CD4-positive, alpha-beta T cell treated with Interferon gamma for 1 hour (primary cell): Measurements from ENCODE around the gene G0S2.
A peak's percentile ranks its signal among the peaks of the same experiment; 100 is the strongest.

Experiments
- DNase-seq: peaks from one replicate; pipeline ENCODE4 v3.0.0-alpha.2; 2020

G0S2 gene

GRCh38 chr1:209648931-209649776, 26.1 kb upstream of the G0S2 start:
- peak; percentile 51 for DNase-seq

- no peak for DNase-seq
Observed at GRCh38 chr1:209650454-209650853, 24.8 kb upstream of the G0S2 start.

GRCh38 chr1:209651138-209651587, 24.0 kb upstream of the G0S2 start:
- DNase-seq: peak; percentile 77

GRCh38 chr1:209652121-209652735, 23.0 kb upstream of the G0S2 start, which contains the start of gene LAMB3:
LAMB3 (minus strand) TSS chr1:209652425; CDS start chr1:209650944, 1,481 bp downstream.
- no peak for DNase-seq

GRCh38 chr1:209652873-209653401, 22.3 kb upstream of the G0S2 start:
- DNase-seq: no peak

GRCh38 chr1:209653915-209654351, 21.3 kb upstream of the G0S2 start:
- DNase-seq: no peak

- DNase-seq: no peak
Observed at GRCh38 chr1:209655411-209656231, 19.6 kb upstream of the G0S2 start.

GRCh38 chr1:209657140-209657879, 17.9 kb upstream of the G0S2 start:
- DNase-seq: peak; percentile 84

- no peak for DNase-seq
Observed at GRCh38 chr1:209657918-209658317, 17.3 kb upstream of the G0S2 start.

GRCh38 chr1:209659909-209660308, 15.3 kb upstream of the G0S2 start:
- peak; percentile 44 for DNase-seq

GRCh38 chr1:209661071-209661470, 14.1 kb upstream of the G0S2 start:
- no peak for DNase-seq

GRCh38 chr1:209662879-209663327, 12.3 kb upstream of the G0S2 start:
- no peak for DNase-seq

GRCh38 chr1:209667103-209667502, 8.1 kb upstream of the G0S2 start:
- DNase-seq: no peak

- no peak for DNase-seq
Observed at GRCh38 chr1:209667708-209668107, 7.5 kb upstream of the G0S2 start.

- no peak for DNase-seq
Observed at GRCh38 chr1:209670441-209671082, 4.7 kb upstream of the G0S2 start.

GRCh38 chr1:209672705-209673630, 2.2 kb upstream of the G0S2 start:
- peak; percentile 77 for DNase-seq

- peak; percentile 41 for DNase-seq
Observed at GRCh38 chr1:209673631-209674417, 1.4 kb upstream of the G0S2 start.

GRCh38 chr1:209675565-209676154, 448 bp downstream of the G0S2 start:
- no peak for DNase-seq

- DNase-seq: no peak
Observed at GRCh38 chr1:209678981-209679539, 3.8 kb downstream of the G0S2 start.
